HG02678 (cell line): ENCODE data around the gene MYL7.
"Not testable (repeated sequence)": the region's sequence is repeated elsewhere in the genome, so short reads cannot be mapped to it uniquely, and the experiment has no call there.

Source experiments
- ATAC-seq: cut with Tn5 transposase; IDR thresholded peaks from one replicate; pipeline ENCODE4 v1.9.1; 2021; ENCODE audit warnings: mild to moderate bottlenecking, moderate library complexity; ENCODE audit not compliant: unreplicated experiment

MYL7 gene

DNA sequence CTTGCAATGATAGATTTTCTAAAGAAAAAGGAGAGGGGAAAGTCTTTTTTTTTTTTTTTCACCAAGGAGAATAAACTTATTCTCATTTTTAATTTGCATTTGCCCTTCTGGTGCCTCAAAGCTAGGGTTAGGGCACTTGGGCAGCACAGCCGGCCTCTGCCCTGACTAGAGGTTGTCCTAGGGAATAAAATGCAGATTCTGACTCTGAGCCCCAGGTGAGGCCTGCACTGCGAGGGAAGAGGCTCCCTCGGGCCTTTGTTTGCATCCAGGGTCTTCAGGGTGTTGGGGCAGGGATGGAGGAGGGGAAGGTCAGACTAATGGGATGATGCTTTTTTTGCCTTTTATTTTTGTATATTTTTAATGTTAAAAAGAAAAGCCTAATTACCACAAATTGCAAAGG is 7.8 kb downstream of the MYL7 start:
- no peak for ATAC-seq

DNA sequence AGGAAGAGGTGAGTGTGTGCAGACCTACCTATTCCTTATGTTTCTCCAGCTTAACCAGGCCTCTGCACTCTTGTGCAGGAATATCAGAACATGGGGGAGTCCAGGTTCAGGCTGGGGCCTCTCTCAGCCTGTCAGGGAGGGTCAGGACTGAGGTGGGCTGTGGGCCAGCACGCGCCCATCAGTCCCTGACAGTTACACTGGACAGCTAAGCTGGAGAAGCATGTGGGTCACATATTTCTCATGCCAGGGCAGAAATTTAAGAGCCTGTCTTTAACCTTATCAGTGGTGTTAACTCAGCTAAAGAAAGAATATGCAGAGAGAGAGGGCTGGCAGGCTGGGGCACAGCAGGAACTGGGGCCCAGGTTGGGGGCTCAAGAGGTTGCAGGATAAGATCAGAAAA is 9.1 kb downstream of the MYL7 start:
- no peak for ATAC-seq

DNA sequence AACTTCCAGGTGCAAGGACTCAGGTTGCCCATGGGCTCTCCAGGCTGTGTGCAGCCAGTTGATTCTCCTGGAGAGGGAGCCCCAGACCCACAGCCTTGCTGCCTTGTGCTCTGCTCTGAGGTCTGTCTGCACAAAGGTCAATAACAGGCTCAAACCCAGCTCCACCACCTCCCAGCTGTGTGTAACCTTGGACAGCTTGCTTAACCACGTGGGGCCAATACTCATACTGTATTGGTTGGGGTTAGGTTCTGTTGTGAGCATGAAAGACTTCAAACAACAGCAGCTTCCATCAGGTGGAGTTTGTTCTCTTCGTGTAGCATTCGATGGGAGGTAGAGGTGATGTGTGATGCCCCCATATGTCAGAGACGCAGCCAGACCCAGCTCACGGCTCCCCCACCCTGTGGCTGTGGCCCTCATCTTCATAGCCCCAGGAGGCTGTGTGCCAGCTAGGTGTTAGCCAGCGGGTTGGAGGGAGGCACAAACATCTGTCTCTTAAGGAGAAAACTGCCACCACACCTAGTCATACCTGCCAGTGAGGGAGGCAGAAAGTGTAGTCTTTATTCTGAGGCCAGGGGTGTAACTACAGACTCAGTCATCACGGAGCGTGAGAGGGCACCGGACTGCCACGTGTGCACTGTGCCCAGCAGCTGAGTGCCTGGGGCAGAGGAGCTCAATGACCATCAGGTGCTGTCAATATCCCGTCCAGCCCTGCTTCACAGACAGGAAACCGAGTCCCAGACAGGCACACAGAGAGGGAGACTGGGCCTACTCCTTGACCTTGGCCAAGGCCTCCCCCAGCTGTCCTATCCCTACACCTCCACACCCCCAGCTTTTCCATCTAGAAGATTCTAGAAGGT is 9.7 kb downstream of the MYL7 start:
- ATAC-seq, result no peak

DNA sequence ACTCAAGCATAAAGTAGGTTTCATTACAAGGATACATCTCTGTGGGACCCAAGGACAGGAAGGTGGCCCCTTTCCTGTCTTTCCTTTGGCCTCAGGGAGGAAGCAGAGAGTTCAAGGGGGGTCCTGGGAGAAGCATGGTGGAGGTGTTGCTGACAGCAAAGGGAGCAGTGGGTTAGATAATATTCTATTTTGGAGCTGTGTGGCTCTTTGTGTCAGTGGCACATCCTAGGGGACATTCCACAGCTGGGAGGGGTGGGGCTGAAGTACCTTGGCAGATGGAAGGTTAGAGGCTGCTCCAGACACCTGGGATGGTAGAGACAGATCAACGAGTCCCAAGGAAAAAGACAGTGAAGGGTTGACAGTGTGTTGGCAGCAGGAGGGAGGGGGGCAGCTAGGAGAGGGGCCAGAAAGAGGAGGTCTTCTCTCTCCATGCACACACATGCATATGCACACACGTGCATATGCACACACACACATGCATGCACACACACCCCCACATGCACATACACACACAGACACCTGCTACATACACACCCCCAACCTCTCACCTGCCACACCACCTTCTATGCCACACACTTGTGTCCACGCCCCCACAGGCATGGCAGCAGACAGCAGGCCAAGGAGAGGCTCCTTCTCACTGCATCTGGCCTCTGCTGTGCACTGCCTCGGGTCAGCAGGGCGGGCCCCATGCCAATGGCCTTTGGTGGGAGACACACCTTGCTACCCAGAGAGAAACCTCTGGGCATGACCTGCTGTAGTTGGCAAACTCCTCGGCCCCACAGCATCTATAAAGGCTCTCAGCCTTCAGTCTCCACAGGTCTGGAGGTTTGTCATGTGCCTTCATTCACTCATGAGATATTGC is 12.2 kb downstream of the MYL7 start:
- no peak for ATAC-seq

DNA sequence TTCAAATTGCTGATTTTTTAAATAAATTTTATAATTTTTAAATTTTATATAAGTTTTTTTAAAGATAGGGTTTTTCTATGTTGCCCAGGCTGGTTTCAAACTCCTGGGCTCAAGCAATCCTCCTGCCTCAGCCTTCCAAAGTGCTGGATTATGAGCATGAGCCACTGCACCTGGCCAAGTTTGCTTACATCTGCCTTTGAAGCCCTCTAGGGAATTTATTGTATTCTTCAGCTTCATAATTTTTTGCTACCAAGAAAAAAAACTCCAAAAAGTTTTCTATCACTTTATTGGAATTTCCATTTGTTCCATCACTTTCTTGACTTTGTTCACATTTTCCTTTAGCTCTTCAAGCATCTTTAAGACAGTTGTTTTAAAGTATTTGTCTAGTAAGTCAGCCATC is 14.0 kb downstream of the MYL7 start:
- no peak for ATAC-seq

DNA sequence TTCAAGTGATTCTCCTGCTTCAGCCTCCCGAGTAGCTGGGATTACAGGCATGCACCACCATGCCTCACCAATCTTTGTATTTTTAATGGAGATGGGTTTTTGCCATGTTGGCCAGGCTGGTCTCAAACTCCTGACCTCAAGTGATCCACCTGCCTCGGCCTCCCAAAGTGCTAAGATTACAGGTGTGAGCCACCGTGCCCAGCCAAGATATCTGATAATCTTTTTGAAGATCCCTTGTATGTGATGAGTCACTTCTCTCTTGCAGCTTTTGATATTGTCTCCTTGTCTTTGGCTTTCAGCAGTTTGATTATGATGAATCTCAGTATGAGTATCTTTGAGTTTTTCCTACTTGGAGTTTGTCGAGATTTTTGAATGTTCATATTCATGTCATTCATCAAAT is 14.6 kb downstream of the MYL7 start:
- ATAC-seq, result not testable (repeated sequence)

DNA sequence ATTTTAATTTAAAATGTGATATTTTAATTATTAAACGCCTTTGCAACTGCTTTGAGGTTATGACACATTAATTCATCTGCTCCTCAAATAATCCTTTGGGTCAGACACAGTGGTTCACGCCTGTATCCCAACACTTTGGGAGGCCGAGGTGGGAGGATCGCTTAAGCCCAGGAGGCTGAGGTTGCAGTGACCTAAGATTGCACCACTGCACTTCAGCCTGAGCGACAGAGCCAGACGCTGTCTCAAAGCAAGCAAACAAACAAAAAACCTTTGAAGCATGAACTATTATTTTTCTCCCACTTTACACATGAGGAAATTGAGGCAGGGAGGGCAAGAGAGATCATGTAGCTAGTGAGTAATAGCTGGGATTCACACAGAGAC is 16.3 kb downstream of the MYL7 start:
- no peak for ATAC-seq

DNA sequence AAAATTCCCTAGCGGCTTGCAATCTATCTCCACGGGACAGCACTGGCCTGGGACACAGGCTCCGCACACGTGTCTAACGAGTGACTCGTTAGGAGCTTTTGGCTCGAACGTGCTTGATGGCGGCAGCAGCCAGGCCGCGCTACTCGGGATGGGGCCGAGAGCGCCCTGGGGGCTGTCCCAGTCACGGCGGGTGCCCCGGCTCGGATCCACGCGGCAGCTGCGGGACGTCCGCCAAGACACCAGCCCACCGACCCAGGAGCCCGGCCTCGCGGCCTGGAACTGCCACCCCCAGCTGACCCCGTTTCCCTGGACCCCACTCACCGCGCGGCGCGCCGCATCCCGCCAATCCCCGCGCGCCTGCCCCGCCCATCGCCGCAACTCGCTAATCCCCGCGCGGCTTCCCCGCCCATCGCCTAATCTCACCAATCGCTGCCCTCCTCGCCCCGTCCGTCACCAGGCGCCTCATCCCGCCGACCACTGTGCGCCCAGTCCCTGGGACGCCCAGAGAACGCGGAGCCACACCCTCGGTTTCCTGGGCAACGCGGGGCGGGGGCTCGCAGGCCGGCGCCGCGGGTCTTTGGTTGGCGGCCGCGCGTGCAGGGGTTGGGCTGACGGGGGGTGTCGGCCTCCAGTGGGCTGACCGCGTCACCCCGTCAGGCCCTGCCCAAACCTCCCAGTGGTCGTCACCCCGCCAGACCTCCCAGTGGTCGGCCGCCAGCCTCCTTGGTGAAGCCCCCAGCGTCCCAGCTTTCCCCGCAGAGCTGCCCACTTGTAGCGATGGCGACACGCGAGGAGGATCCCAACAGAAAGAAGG is 17.7 kb downstream of the MYL7 start, which contains the start of gene POLD2:
Gene POLD2, minus strand, starts transcription at position 359 of the 814 bp plus-strand sequence. CDS start 1,495 bp downstream, outside the sequence.
- ATAC-seq, result peak; percentile 99

DNA sequence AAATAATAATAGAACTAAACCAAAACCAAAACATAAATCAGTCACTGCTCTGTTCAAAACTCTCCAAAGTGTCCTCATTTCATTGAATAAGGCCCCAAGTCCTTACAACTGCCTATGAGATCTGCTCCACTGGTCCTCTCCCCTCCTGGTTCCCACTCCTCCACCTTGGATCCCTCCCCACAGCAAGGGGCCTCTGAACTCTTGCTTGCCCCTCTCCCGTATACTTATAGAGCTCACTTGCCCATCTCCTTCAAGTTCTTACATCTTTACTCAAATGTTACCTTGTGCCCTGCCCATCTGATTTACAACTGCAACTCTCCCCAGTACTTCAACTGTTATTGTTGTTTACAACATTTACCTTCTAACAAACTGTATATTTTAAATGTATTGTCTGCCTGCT is 18.6 kb downstream of the MYL7 start:
- ATAC-seq, result no peak

DNA sequence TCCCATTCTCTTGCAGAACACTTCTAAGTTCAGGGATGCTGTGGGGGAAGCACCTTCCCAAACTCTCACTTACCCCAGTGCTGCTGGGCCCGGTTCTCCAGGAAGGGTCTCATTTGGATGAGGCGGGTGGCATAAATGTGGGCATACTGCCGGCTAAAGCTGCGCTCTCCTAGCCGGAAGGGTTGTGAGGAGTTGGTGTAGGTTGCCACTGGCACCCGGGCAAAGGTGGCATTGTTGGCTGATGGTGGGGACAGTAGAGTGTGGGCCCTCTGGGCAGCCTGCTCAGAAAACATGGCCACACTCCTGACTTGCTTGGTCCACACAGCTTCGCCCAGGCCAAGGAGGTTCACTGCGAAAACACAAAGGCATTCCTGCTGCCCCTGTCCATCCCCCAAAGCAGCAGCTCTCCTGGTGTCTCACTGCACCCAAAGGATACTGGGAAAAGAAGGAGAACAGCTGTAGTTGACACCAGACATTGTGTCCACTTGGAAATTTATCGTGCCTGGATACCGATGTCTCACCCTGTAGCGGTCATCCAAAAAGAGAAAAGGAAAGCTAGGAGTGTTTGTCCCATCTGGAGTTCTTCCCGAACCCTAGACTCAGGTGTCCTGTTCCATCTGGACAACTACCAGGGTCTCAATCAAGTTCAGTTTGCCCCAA is 19.2 kb downstream of the MYL7 start:
- no peak for ATAC-seq

DNA sequence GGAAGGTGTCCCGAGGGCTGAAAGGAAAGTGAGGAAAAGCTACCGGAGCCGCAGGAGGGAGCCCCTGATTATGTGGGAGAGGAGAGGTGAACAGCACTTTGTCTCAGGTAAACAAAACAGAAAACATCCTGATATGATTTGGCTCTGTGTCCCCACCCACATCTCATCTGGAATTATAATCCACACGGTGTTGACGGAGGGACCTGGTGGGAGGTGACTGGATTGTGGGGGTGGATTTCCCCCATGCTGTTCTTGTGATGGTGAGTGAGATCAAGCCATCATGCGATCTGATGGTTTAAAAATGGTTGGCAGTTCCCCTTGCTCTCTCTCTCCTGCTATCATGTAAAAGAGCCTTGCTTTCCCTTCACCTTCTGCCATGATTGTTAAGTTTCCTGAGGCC is 20.7 kb downstream of the MYL7 start:
- no peak for ATAC-seq

DNA sequence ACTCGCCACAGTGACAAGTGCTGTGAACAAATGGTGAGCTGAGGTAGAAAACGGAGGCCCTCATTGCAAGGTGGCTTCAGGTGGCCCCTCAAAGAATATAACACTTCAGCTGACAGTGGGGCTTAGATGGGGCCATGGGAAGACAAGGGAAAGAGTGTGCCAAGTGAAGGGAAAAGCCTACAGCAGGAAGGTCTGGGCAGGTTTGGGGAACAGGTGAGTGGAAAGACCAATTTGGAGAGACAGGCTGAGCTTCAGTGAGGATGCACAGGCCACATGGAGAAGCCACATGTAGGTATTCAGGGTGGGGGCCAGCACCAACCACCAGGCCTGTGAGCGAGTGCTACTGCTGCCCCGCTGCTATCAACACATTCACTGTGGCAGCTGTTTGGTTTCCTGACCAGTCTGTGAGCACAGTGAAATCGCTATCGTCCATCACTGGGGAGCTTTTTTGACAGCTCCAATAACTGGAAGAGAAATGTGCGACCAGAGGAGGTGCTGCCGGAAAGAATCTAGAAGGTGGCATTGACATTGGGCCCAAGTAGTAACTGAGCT is 21.2 kb downstream of the MYL7 start:
- no peak for ATAC-seq

DNA sequence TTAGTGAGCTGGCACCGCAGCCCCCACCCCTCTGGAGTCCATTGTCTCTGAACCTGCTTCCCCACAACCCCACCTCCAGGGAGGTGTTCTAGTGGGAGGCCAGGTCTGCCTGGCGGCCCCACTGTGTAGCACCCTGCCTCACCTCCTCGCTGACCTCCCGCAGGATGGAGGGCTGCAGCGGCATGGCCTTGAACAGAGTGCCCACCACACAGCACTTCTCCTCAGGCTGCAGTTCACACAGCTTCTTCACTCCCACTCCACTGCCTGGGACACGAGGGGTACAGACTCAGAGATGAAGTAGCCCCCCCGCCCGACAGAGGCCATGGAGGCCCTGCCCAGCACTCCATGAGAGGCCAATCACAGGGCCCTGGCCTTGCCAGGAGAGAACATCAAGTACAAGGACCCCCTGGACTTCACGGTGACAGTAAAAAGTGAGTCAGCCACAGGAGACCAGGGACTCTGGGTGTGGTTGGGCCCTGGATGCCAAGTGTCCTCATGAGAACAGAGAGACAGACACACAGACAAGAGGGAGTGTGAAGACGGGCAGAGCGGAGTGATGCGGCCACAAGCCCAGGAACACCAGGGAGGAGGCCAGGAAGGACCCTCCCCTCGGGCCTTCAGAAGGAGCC is 23.2 kb downstream of the MYL7 start:
- no peak for ATAC-seq

DNA sequence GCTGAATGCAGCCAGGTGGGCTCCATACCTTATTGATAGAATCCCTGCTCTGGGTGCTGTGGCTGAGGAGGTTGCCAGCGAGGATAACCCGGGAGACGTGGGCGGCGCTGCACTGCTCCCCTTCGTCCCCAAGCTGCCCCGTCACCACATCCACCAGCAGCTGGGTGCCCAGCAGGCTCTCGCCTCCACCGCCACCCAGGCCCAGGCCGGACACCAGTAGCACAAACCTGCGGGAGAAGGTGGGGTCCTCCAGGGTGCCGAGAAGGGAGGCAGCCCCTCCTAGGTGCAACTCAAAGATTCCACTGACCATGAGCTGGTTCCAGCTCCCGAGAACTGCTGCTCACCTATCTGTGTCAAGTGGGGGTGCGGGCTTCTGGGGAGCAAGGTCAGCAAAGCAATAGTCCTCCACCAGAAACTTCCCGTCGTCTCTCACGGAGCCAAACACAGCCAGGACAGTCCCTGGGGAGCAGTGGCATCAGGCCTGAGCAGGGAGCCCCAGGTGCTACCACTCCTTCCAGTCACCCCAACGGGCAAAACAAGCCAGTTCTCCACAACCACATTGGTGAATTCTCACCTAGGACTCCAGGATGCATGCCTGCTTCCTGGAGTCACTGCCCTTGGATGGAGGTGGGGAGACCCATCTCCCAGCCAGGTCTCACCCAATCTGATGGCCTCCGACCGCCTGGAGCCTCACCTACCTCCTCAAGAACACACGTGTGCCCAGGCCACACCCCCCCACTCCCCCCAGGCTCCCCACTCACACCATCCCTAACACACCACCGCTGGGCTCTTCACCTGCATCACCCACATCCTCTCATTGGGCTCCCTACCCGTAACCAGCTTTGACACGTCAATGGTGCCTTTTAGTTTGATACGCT is 24.1 kb downstream of the MYL7 start:
- no peak for ATAC-seq

DNA sequence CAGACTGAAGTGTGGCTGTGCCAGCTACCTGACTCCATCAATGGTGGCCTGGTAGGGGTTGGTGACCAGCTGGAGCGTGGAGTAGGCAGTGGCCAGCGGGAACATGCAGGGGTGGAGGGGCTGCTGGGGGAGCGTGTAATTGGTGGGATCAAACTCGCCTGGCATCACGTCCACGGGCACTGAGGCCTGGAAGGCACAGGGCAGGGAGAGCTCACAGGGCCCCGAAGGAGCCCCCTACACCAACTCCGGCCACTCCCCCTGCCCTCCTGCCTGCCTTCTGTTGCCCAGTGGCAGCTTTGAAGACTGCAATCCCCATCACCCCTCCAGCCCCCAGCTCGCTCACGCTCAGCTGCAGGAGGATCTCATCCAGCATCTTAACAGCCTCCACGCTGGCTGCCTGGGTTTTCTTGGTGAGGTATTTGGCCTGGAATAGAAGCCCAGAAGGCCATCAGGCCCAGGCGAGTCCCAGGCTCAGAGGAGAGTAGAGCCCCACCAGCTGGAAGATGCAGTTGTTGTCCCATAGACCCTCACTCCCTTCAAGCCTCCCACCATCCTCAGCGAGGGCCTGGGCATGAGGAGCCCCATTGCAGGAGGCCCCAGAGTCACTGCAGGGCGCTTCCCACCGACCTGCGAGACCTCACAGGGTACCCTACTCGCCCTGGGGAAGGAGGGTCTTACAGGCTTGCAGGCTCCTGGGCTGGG is 24.9 kb downstream of the MYL7 start:
- ATAC-seq, result no peak

DNA sequence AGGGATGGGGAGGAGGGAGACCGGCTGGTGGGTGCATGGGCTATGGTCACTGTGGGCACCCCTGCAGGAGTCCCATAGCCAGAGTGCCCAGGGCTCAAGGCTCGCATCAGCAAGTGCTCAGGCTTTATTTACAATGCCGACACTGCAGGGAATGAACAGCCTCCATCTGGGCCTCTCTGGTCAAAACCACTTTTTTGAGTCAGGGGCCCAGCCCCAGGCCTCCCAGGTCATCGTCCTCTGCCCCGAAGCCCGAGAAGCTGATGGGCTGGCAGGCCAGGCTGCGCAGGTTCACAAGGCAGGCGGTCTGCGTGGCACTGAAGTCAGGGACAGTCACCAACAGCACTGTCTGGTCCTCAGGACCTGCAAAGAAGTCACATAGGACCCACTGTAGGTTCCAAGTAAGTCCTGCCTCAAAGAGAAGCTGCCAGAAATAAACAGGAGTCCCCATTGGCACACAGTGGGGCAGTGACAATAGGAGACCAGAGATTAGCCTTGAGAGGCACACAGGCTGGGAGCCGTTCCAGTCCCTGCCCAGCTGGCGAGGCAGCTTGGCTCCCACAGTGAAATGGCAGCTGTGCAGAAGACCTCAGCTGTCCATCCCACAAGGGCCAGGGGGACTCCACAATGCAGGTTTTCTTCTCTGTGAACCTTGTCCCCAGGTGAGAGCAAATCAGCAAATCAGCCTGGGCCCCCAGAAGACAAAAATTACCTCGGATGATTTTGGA is 26.4 kb downstream of the MYL7 start:
- no peak for ATAC-seq

DNA sequence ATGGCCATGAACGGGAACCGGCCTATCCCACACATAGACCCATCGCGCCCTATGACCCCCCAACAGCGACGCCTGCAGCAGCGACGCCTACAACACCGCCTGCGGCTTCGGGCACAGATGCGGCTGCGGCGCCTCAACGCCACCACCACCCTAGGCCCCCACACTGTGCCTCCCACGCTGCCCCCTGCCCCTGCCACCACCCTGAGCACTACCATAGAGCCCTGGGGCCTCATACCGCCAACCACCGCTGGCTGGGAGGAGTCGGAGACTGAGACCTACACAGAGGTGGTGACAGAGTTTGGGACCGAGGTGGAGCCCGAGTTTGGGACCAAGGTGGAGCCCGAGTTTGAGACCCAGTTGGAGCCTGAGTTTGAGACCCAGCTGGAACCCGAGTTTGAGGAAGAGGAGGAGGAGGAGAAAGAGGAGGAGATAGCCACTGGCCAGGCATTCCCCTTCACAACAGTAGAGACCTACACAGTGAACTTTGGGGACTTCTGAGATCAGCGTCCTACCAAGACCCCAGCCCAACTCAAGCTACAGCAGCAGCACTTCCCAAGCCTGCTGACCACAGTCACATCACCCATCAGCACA is 27.3 kb downstream of the MYL7 start:
- ATAC-seq, result no peak
